Esophagus squamous epithelium (tissue), 4 donors: Measurements from ENCODE around the gene MEF2C.

Experiments
- POLR2A ChIP-seq, 4 donors: fragments of 450-650 bp; IDR thresholded peaks; one replicate each; pipeline ENCODE4 v1.6.1; 2017; ENCODE audit warnings: antibody characterized with exemption in 4 of 4, mild to moderate bottlenecking in 4 of 4, moderate library complexity in 3 of 4
- TF ChIP-seq, protein P1 (sequence below), 6 experiments: fragments of 450-650 bp in 4 of 6; fragments of 200-600 bp in 2 of 6; sonication (generic) in 2 of 6; IDR thresholded peaks; one replicate each; pipeline ENCODE4 v1.5.1; 2016 to 2019; ENCODE audit warnings: antibody characterized with exemption in 6 of 6, mild to moderate bottlenecking in 4 of 6, moderate library complexity in 4 of 6

DNA sequence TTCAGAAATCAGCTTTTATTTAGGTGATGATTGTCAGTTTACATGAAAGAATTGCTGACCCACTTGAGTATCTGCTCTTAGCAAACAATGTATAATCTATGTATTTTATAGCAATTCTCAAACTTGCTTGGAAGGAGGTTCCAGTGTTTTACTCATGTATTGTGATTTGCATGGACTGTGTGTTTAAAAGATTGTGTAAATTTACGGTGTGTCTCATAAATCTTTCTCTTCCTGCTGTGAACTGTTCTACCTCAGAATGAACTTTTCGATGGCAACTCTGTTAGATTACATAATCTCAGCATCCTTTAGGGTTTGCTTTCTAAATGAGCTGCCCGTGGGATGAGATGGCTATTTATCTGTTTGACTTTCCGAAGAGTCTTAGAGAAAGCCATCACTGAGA is 122.5 kb downstream of the MEF2C start:
- no peak for TF ChIP-seq POLR2A (IDR thresholded peaks at IDR 0.05)
- TF ChIP-seq, protein P1, sequence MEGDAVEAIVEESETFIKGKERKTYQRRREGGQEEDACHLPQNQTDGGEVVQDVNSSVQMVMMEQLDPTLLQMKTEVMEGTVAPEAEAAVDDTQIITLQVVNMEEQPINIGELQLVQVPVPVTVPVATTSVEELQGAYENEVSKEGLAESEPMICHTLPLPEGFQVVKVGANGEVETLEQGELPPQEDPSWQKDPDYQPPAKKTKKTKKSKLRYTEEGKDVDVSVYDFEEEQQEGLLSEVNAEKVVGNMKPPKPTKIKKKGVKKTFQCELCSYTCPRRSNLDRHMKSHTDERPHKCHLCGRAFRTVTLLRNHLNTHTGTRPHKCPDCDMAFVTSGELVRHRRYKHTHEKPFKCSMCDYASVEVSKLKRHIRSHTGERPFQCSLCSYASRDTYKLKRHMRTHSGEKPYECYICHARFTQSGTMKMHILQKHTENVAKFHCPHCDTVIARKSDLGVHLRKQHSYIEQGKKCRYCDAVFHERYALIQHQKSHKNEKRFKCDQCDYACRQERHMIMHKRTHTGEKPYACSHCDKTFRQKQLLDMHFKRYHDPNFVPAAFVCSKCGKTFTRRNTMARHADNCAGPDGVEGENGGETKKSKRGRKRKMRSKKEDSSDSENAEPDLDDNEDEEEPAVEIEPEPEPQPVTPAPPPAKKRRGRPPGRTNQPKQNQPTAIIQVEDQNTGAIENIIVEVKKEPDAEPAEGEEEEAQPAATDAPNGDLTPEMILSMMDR (IDR thresholded peaks at IDR 0.05): no peak
